Fibroblast of skin of left quadriceps (primary cell): Measurements from ENCODE around the gene UBE2B.
"Not testable (repeated sequence)": the region's sequence is repeated elsewhere in the genome, so short reads cannot be mapped to it uniquely, and the experiment has no call there.

Experiments
- DNase-seq, 2 experiments: peaks; one replicate each; pipeline ENCODE4 v3.0.0-alpha.2; 2013; ENCODE audit warnings: low read depth in 2 of 2

The UBE2B gene

GRCh38 chr5:134398609-134399155, 27.3 kb downstream of the UBE2B start:
- no peak for DNase-seq

- DNase-seq: no peak
These were observed 32.6 kb downstream of the UBE2B start for GRCh38 chr5:134403951-134404350.

GRCh38 chr5:134406390-134406789, 35.0 kb downstream of the UBE2B start:
- no peak for DNase-seq

GRCh38 chr5:134409321-134409720, 38.0 kb downstream of the UBE2B start:
- no peak for DNase-seq

- DNase-seq: no peak
These were observed 39.5 kb downstream of the UBE2B start for GRCh38 chr5:134410822-134411221.

GRCh38 chr5:134411228-134411545, 39.8 kb downstream of the UBE2B start:
- no peak for DNase-seq

GRCh38 chr5:134411546-134412266, 40.3 kb downstream of the UBE2B start, which contains the start of gene CDKN2AIPNL:
Gene CDKN2AIPNL, minus strand, starts transcription at chr5:134411881. Its CDS starts 27 bp downstream, at chr5:134411854.
- peak; percentile 56 to 63 for DNase-seq

GRCh38 chr5:134413046-134413445, 41.7 kb downstream of the UBE2B start:
- DNase-seq: no peak

GRCh38 chr5:134417707-134418106, 46.3 kb downstream of the UBE2B start:
- DNase-seq: no peak

- no peak for DNase-seq
These were observed 47.6 kb downstream of the UBE2B start for GRCh38 chr5:134418958-134419357.

GRCh38 chr5:134420343-134420742, 49.0 kb downstream of the UBE2B start:
- DNase-seq: no peak

GRCh38 chr5:134421038-134421437, 49.7 kb downstream of the UBE2B start:
- DNase-seq: not testable (repeated sequence)

GRCh38 chr5:134422791-134423365, 51.5 kb downstream of the UBE2B start:
- DNase-seq: no peak

GRCh38 chr5:134423376-134423775, 52.0 kb downstream of the UBE2B start:
- no peak for DNase-seq

- no peak for DNase-seq
These were observed 55.0 kb downstream of the UBE2B start for GRCh38 chr5:134426361-134426760.

GRCh38 chr5:134427540-134428041, 56.2 kb downstream of the UBE2B start:
- no peak for DNase-seq

- no peak for DNase-seq
These were observed 58.7 kb downstream of the UBE2B start for GRCh38 chr5:134430001-134430569.

- no peak for DNase-seq
These were observed 60.8 kb downstream of the UBE2B start for GRCh38 chr5:134432174-134432573.

- no peak for DNase-seq
These were observed 61.4 kb downstream of the UBE2B start for GRCh38 chr5:134432677-134433359.

- no peak for DNase-seq
These were observed 64.2 kb downstream of the UBE2B start for GRCh38 chr5:134435560-134435959.

- DNase-seq: peak; percentile 57 to 66
These were observed 65.4 kb downstream of the UBE2B start for GRCh38 chr5:134436523-134437339.
